ENCODE results near the gene S100P. TPM values are rescaled to one million over a fixed set of nuclear protein-coding genes. Genes with fewer than 3 reads are reported as not detected.

S100P gene
- 10 to 100 TPM in 1 of 2 donors, 1 to 10 TPM in 1; 7.3 to 21.9 TPM for total RNA-seq

GRCh38 chr4:6693231-6694176 is at the start of gene S100P:
S100P (plus strand) TSS chr4:6693878; CDS start chr4:6693933, 55 bp downstream.
- H3K4me1 ChIP-seq (replicated peaks), result peaks cover 23% of the 10 kb centered on the region
- H3K36me3 ChIP-seq, result no peaks in the 10 kb centered on the region
- WGBS, result 62% methylated on average over 29 of the region's 29 CpGs
- DNase-seq (ENCODE audit: low spot score), result no peak
- TF ChIP-seq POLR2AphosphoS5 (IDR thresholded peaks at IDR 0.05), result no peak
- TF ChIP-seq POLR2A (IDR thresholded peaks at IDR 0.05), result peak; percentile 37
- TF ChIP-seq CTCF (IDR thresholded peaks at IDR 0.05), result no peak
- no peaks in the 10 kb centered on the region for H3K9me3 ChIP-seq
- H3K4me3 ChIP-seq, result no peak within 1 kb of the TSS
- intact Hi-C loops (cut with DNase I), result no loop called here
- peak within 1 kb of the TSS; percentile 47 to 53 for H3K27ac ChIP-seq
- no peaks in the 10 kb centered on the region for H3K27me3 ChIP-seq (replicated peaks; ENCODE audit: insufficient read depth)

GRCh38 chr4:6644792-6645530 is 48.7 kb upstream of the S100P start:
- H3K27me3 ChIP-seq (replicated peaks; ENCODE audit: insufficient read depth), result no peaks in the 10 kb centered on the region
- no peaks in the 10 kb centered on the region for H3K9me3 ChIP-seq
- intact Hi-C loops (cut with DNase I), result no loop called here
- H3K4me1 ChIP-seq (replicated peaks), result peaks cover 9% of the 10 kb centered on the region
- DNase-seq (ENCODE audit: low spot score), result no peak
- 89% methylated on average over 5 of the region's 5 CpGs for WGBS
- TF ChIP-seq POLR2AphosphoS5 (IDR thresholded peaks at IDR 0.05) (no peak), CTCF (IDR thresholded peaks at IDR 0.05) (no peak), POLR2A (IDR thresholded peaks at IDR 0.05) (no peak)
- no peak overlapping the region for H3K27ac ChIP-seq
- H3K4me3 ChIP-seq, result no peak overlapping the region
- no peaks in the 10 kb centered on the region for H3K36me3 ChIP-seq

- WGBS, result 81% methylated on average over 5 of the region's 5 CpGs
- intact Hi-C loops (cut with DNase I), result no loop called here
Observed at GRCh38 chr4:6647169-6647568, 46.5 kb upstream of the S100P start.

GRCh38 chr4:6647582-6648230 is 46.0 kb upstream of the S100P start:
- Histone ChIP-seq H3K4me1 (replicated peaks) (no peaks in the 10 kb centered on the region), H3K36me3 (no peaks in the 10 kb centered on the region), H3K27ac (no peak overlapping the region), H3K4me3 (no peak overlapping the region), H3K9me3 (no peaks in the 10 kb centered on the region), H3K27me3 (replicated peaks; ENCODE audit: insufficient read depth) (no peaks in the 10 kb centered on the region)
- no peak for DNase-seq (ENCODE audit: low spot score)
- 67% methylated on average over 6 of the region's 6 CpGs for WGBS
- intact Hi-C loops (cut with DNase I), result no loop called here
- TF ChIP-seq CTCF (IDR thresholded peaks at IDR 0.05), result no peak
- TF ChIP-seq POLR2A (IDR thresholded peaks at IDR 0.05), result no peak
- no peak for TF ChIP-seq POLR2AphosphoS5 (IDR thresholded peaks at IDR 0.05)

More at GRCh38 chr4:6647169-6647568, 46.5 kb upstream of the S100P start:
- no peak overlapping the region for H3K27ac ChIP-seq
- no peaks in the 10 kb centered on the region for H3K9me3 ChIP-seq
- TF ChIP-seq CTCF (IDR thresholded peaks at IDR 0.05) (no peak), POLR2A (IDR thresholded peaks at IDR 0.05) (no peak), POLR2AphosphoS5 (IDR thresholded peaks at IDR 0.05) (no peak)
- H3K27me3 ChIP-seq (replicated peaks; ENCODE audit: insufficient read depth), result no peaks in the 10 kb centered on the region
- peaks cover 4% of the 10 kb centered on the region for H3K4me1 ChIP-seq (replicated peaks)
- no peak for DNase-seq (ENCODE audit: low spot score)
- H3K36me3 ChIP-seq, result no peaks in the 10 kb centered on the region
- no peak overlapping the region for H3K4me3 ChIP-seq

Measured in prostate gland (tissue), 2 donors.